Measurements from ENCODE around the gene FBXL19.
A peak's percentile ranks its signal among the peaks of the same experiment; 100 is the strongest.

FBXL19 gene

DNA sequence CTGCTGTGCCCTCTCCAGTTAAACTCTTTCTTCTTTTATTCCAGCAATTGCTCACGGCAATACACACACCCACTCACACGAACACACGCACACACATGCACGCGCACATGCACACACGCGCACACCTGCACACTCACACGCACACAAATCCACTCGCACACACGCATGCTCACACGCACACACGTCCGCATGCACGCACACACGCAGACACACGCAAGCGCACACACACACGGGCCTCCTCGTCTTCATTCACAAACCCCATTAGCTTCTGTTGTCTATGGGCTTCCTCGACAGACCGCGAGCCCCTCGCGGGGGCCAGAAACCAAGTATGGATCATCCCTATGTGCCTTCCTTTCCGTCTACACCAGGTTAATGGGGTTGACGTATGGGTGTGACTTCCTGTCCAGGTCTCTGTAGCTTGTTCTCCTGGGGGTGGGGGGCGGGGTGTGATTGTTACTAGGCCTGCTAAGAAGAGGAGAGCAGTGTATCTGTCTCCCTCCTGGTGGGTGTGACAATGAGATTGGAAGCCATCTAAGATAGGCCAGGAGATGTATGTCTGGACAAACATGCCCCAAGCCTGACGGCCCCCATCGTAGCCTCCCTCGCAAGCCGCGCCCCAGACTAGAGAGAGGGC is 27.6 kb upstream of the FBXL19 start:
- H3K27ac ChIP-seq = peak overlapping the region; percentile 99
- TF ChIP-seq, protein P1, sequence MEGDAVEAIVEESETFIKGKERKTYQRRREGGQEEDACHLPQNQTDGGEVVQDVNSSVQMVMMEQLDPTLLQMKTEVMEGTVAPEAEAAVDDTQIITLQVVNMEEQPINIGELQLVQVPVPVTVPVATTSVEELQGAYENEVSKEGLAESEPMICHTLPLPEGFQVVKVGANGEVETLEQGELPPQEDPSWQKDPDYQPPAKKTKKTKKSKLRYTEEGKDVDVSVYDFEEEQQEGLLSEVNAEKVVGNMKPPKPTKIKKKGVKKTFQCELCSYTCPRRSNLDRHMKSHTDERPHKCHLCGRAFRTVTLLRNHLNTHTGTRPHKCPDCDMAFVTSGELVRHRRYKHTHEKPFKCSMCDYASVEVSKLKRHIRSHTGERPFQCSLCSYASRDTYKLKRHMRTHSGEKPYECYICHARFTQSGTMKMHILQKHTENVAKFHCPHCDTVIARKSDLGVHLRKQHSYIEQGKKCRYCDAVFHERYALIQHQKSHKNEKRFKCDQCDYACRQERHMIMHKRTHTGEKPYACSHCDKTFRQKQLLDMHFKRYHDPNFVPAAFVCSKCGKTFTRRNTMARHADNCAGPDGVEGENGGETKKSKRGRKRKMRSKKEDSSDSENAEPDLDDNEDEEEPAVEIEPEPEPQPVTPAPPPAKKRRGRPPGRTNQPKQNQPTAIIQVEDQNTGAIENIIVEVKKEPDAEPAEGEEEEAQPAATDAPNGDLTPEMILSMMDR (conservative IDR thresholded peaks at IDR 0.05; ENCODE audit: low read depth) = no peak
- CTCF ChIA-PET = interaction anchor here (0.6 to 2.4 kb wide), 3 partner anchors 11 to 51 kb away, joined by 3 to 12 read pairs (median 4); no protein-coding TSS in a partner anchor
- no peak for DNase-seq (ENCODE audit: low spot score)
- POLR2A ChIA-PET (ENCODE audit: low non-redundant PET) = interaction anchor here (0.6 kb wide), 1 partner anchor 45 kb away, joined by 3 read pairs; no protein-coding TSS in a partner anchor

DNA sequence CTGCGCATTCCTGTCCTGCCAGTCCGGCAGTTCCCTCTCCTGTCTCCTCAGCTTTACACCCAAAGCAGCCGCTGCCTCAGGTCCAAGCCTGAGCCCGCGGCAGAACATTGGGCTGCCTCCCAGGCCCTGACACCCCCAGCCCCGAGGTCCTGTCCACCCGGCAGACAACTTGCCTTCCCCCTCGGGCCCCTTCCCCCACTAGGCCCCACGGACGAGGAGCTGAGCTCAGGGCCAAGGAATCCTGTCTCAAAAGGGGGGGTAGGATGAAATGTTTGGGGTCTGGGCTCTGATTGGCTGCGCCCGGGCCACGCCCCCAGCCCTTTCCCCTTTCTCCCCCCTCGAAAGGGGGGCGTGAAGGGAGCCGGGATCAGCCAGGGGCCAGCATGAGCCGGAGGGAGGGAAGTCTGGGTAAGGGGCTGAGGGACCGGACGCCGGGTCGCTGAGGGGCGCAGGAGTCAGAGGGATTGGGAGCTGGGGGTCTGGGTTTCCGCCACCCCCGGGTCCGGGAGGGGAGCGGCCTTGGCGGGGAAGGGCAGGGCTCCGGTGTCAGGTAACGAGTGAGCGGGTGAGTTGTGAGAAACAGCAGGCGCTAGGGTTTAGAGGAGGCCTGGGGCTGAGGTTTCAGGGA is 27.0 kb upstream of the FBXL19 start, which contains the start of gene CTF1:
CTF1 (plus strand) TSS at position 354 of the 628 bp plus-strand sequence; CDS start at position 384, 30 bp downstream.
- POLR2A ChIA-PET (ENCODE audit: low non-redundant PET) = interaction anchor here (0.6 kb wide), 1 partner anchor 45 kb away, joined by 3 read pairs; no protein-coding TSS in a partner anchor
- peak within 1 kb of the TSS; percentile 99 for H3K27ac ChIP-seq
- CTCF ChIA-PET = interaction anchor here (2.4 kb wide), 1 partner anchor 52 kb away, joined by 12 read pairs; no protein-coding TSS in a partner anchor
- TF ChIP-seq, protein P1 (conservative IDR thresholded peaks at IDR 0.05; ENCODE audit: low read depth) = no peak
- DNase-seq (ENCODE audit: low spot score) = peak; percentile 81

DNA sequence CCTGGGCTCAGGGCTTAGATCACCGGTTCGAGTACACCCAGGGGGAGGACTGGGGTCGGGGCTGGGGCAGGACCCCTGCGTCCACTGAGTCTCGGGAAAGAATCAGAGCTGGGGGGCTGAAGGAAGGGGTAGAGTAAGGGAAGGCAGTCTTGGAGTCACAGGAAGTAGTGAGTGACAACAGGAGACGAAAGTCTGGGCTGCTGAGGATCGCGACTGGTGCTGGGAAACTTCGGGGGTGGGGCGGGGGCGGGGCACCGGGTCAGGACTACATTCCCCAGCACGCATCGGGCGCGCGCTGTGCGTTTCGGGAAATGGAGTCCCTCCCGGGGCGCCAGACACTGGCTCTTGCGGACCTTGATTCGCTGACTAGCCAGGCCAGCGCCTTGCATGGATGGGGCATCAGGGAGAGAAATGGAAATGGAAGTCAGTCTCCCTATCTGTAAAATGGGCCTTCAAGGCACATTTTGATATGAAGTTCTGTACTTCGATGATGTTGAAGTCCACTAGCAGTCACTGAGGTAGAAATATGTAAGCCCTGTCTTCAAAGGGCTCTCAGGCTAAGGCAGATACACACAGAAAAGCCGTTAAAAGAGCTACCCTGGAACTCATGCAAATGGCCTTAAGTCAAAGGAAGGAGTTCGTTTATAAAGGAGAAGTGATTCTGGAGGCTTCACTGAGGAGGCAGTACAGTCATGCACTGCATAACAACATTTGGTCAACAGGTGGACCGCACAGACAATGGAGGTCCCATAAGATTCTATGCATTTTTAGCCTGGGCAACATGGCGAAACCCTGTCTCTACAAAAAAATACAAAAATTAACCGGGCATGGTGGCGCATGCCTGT is 26.3 kb upstream of the FBXL19 start:
- POLR2A ChIA-PET (ENCODE audit: low non-redundant PET) = no interaction called here
- TF ChIP-seq, protein P1 (conservative IDR thresholded peaks at IDR 0.05; ENCODE audit: low read depth) = no peak

DNA sequence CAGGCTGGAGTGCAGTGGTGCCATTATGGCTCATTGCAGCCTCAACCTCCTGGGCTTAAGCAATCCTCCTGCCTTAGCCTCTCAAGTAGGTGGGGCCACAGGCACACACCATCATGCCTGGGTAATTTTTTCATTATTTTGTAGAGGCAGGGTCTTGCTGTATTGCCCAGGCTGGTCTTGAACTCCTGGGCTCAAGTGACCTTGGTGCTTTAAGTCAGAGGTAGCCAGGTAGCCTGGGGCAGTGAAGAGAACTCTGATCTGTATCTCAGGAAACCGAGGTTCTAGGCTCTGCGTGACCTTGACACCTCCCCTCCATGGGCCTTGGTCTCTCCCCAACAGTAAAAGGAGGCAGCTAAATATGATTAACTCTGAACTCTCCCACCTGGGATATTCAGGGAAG is 23.6 kb upstream of the FBXL19 start:
- no peak for DNase-seq (ENCODE audit: low spot score)
- TF ChIP-seq, protein P1 (conservative IDR thresholded peaks at IDR 0.05; ENCODE audit: low read depth) = no peak
- POLR2A ChIA-PET (ENCODE audit: low non-redundant PET) = no interaction called here
- CTCF ChIA-PET = interaction anchor here (3.8 kb wide), 1 partner anchor 55 kb away, joined by 47 read pairs; no protein-coding TSS in a partner anchor
- peak overlapping the region; percentile 11; the same call in 1 of the 2 replicates for H3K27ac ChIP-seq

More for the DNA sequence above, 26.3 kb upstream of the FBXL19 start:
- peak; percentile 82 for DNase-seq (ENCODE audit: low spot score)
- peak overlapping the region; percentile 99 for H3K27ac ChIP-seq
- CTCF ChIA-PET = interaction anchor here (2.4 kb wide), 1 partner anchor 52 kb away, joined by 12 read pairs; no protein-coding TSS in a partner anchor

DNA sequence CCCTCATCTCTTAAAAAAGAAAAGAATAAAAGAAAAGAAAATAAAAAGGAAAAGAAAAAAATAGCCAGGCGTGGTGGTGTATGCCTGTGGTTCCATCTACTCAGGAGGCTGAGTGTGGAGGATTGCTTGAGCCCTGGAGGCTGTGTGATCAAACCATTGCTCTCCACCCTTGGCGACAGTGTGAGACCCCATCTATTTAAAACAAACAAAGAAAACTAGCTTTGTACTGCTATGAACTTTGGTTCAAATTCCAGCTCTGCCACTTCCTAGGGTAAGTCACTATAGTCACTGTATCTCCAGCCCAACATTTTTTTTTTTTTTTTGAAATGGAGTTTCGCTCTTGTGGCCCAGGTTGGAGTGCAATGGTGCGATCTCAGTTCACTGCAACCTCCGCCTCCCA is 22.8 kb upstream of the FBXL19 start:
- no peak for DNase-seq (ENCODE audit: low spot score)
- TF ChIP-seq, protein P1 (conservative IDR thresholded peaks at IDR 0.05; ENCODE audit: low read depth) = no peak
- ChIA-PET CTCF (interaction anchor here (0.5 to 3.8 kb wide), 3 partner anchors 26 to 551 kb away, joined by 3 to 47 read pairs (median 6); no protein-coding TSS in a partner anchor), POLR2A (ENCODE audit: low non-redundant PET) (interaction anchor here (1.0 kb wide), 1 partner anchor 26 kb away, joined by 6 read pairs; no protein-coding TSS in a partner anchor)
- no peak overlapping the region for H3K27ac ChIP-seq
